Effector memory CD4-positive, alpha-beta T cell (primary cell): ENCODE measurements around the gene WNK1.
A peak's percentile ranks its signal among the peaks of the same experiment; 100 is the strongest.
"Not testable (repeated sequence)": the region's sequence is repeated elsewhere in the genome, so short reads cannot be mapped to it uniquely, and the experiment has no call there.

Experiments
- DNase-seq, 3 donors: peaks; one replicate each; pipeline ENCODE4 v3.0.0-alpha.2; 2020
- H3K27ac ChIP-seq: 2 replicates; pipeline ENCODE4 v1.7.0; 2013; ENCODE audit warnings: mild to moderate bottlenecking, low read length, moderate library complexity; ENCODE audit not compliant: insufficient read depth, poor library complexity, severe bottlenecking
- H3K27me3 ChIP-seq: replicated peaks from 2 replicates; pipeline ENCODE4 v1.7.0; 2013; ENCODE audit warnings: mild to moderate bottlenecking, low read length; ENCODE audit not compliant: insufficient read depth, control insufficient read depth, poor library complexity, severe bottlenecking
- H3K36me3 ChIP-seq: 2 replicates; pipeline ENCODE4 v1.7.0; 2013; ENCODE audit warnings: mild to moderate bottlenecking, low read length, moderate library complexity; ENCODE audit not compliant: control insufficient read depth, insufficient read depth
- H3K4me1 ChIP-seq: 2 replicates; pipeline ENCODE4 v1.7.0; 2013; ENCODE audit warnings: low read length, mild to moderate bottlenecking; ENCODE audit not compliant: control insufficient read depth, insufficient read depth, poor library complexity, severe bottlenecking
- H3K4me3 ChIP-seq: 2 replicates; pipeline ENCODE4 v1.7.0; 2013; ENCODE audit warnings: low read length, low read depth, mild to moderate bottlenecking; ENCODE audit not compliant: insufficient read depth, poor library complexity, severe bottlenecking
- H3K9me3 ChIP-seq: 2 replicates; pipeline ENCODE4 v1.7.0; 2013; ENCODE audit warnings: mild to moderate bottlenecking, low read length, moderate library complexity; ENCODE audit not compliant: control insufficient read depth
- total RNA-seq, 3 donors: gene quantifications; one replicate each; lab custom pipeline; 2026; lab: John Stamatoyannopoulos, UW

Gene WNK1
- 393 to 451 (median 395) reads per million in 3 donors for total RNA-seq

- no peaks in the 10 kb centered on the region for H3K9me3 ChIP-seq
- peak within 1 kb of the TSS; percentile 92 for H3K4me3 ChIP-seq
- H3K36me3 ChIP-seq: no peaks in the 10 kb centered on the region
- peak within 1 kb of the TSS; percentile 95 for H3K27ac ChIP-seq
- DNase-seq: peak; percentile 97 to 98 (median 97)
- peaks cover 17% of the 10 kb centered on the region for H3K4me1 ChIP-seq
- no peaks in the 10 kb centered on the region for H3K27me3 ChIP-seq
These were observed at the start of gene WNK1 for GRCh38 chr12:751999-752694. WNK1 (plus strand) TSS chr12:752579; CDS start chr12:753566, 987 bp downstream.

- DNase-seq: no peak
- no peaks in the 10 kb centered on the region for H3K4me1 ChIP-seq
- no peaks in the 10 kb centered on the region for H3K27me3 ChIP-seq
- H3K4me3 ChIP-seq: no peak overlapping the region
- no peak overlapping the region for H3K27ac ChIP-seq
- H3K9me3 ChIP-seq: no peaks in the 10 kb centered on the region
- H3K36me3 ChIP-seq: no peaks in the 10 kb centered on the region
These were observed 47.7 kb upstream of the WNK1 start for GRCh38 chr12:704516-705242.

GRCh38 chr12:708084-708483 is 44.3 kb upstream of the WNK1 start:
- DNase-seq, H3K27me3 ChIP-seq, H3K9me3 ChIP-seq, H3K27ac ChIP-seq, H3K4me1 ChIP-seq, H3K36me3 ChIP-seq, H3K4me3 ChIP-seq: not testable (repeated sequence)

GRCh38 chr12:709455-710020 is 42.8 kb upstream of the WNK1 start:
- H3K9me3 ChIP-seq: no peaks in the 10 kb centered on the region
- no peak for DNase-seq
- H3K27ac ChIP-seq: no peak overlapping the region
- no peaks in the 10 kb centered on the region for H3K27me3 ChIP-seq
- no peaks in the 10 kb centered on the region for H3K4me1 ChIP-seq
- no peaks in the 10 kb centered on the region for H3K36me3 ChIP-seq
- H3K4me3 ChIP-seq: no peak overlapping the region

GRCh38 chr12:712172-712863 is 40.1 kb upstream of the WNK1 start:
- Histone ChIP-seq H3K9me3 (no peaks in the 10 kb centered on the region), H3K27me3 (no peaks in the 10 kb centered on the region), H3K36me3 (no peaks in the 10 kb centered on the region), H3K27ac (no peak overlapping the region), H3K4me1 (no peaks in the 10 kb centered on the region), H3K4me3 (no peak overlapping the region)
- no peak for DNase-seq

GRCh38 chr12:713281-713875 is 39.0 kb upstream of the WNK1 start:
- H3K4me3 ChIP-seq: no peak overlapping the region
- H3K36me3 ChIP-seq: no peaks in the 10 kb centered on the region
- H3K27ac ChIP-seq: no peak overlapping the region
- H3K9me3 ChIP-seq: no peaks in the 10 kb centered on the region
- no peaks in the 10 kb centered on the region for H3K27me3 ChIP-seq
- DNase-seq: no peak
- H3K4me1 ChIP-seq: no peaks in the 10 kb centered on the region

GRCh38 chr12:716506-716905 is 35.9 kb upstream of the WNK1 start:
- no peak for DNase-seq
- Histone ChIP-seq H3K27me3 (no peaks in the 10 kb centered on the region), H3K4me3 (no peak overlapping the region)

GRCh38 chr12:718756-719102 is 33.6 kb upstream of the WNK1 start:
- no peak for DNase-seq
- H3K27ac ChIP-seq: peak overlapping the region; percentile 11
- no peaks in the 10 kb centered on the region for H3K9me3 ChIP-seq
- H3K4me3 ChIP-seq: no peak overlapping the region
- H3K27me3 ChIP-seq: no peaks in the 10 kb centered on the region
- no peaks in the 10 kb centered on the region for H3K36me3 ChIP-seq
- H3K4me1 ChIP-seq: peaks cover 5% of the 10 kb centered on the region

More at GRCh38 chr12:716506-716905, 35.9 kb upstream of the WNK1 start:
- Histone ChIP-seq H3K4me1 (peaks cover 4% of the 10 kb centered on the region), H3K36me3 (no peaks in the 10 kb centered on the region), H3K9me3 (no peaks in the 10 kb centered on the region), H3K27ac (no peak overlapping the region)

GRCh38 chr12:720231-720941 is 32.0 kb upstream of the WNK1 start:
- no peak overlapping the region for H3K27ac ChIP-seq
- peaks cover 16% of the 10 kb centered on the region for H3K4me1 ChIP-seq
- no peaks in the 10 kb centered on the region for H3K9me3 ChIP-seq
- DNase-seq: no peak
- no peaks in the 10 kb centered on the region for H3K27me3 ChIP-seq
- no peak overlapping the region for H3K4me3 ChIP-seq
- no peaks in the 10 kb centered on the region for H3K36me3 ChIP-seq
